MM.1S (cell line): Measurements from ENCODE around the gene LRRTM4.

Source experiments
- DNase-seq: peaks from one replicate; pipeline ENCODE4 v3.0.0-alpha.2; 2015
- H2AFZ ChIP-seq: fragments of 300-600 bp; sonication (generic); 2 replicates; pipeline ENCODE4 v1.6.0; 2016; ENCODE audit warnings: antibody characterized with exemption, low read length
- H3F3A ChIP-seq: fragments of 300-600 bp; sonication (generic); 2 replicates; pipeline ENCODE4 v1.6.1; 2016; ENCODE audit warnings: mild to moderate bottlenecking, antibody characterized with exemption, low read length, moderate library complexity, mixed read lengths; ENCODE audit not compliant: insufficient read depth
- H3K27ac ChIP-seq: fragments of 300-600 bp; sonication (generic); 2 replicates; pipeline ENCODE4 v1.5.1; 2016; ENCODE audit warnings: mild to moderate bottlenecking, low read length
- H3K27me3 ChIP-seq: fragments of 300-600 bp; sonication (generic); replicated peaks from 2 replicates; pipeline ENCODE4 v1.6.0; 2016; ENCODE audit warnings: low read length; ENCODE audit not compliant: insufficient read depth
- H3K36me3 ChIP-seq: fragments of 300-600 bp; sonication (generic); replicated peaks from 2 replicates; pipeline ENCODE4 v1.6.1; 2016; ENCODE audit warnings: mild to moderate bottlenecking, low read length, mixed read lengths; ENCODE audit not compliant: insufficient read depth
- H3K4me1 ChIP-seq: fragments of 300-600 bp; sonication (generic); 2 replicates; pipeline ENCODE4 v1.6.1; 2016; ENCODE audit warnings: low read length, mixed read lengths
- H3K4me2 ChIP-seq: fragments of 300-600 bp; sonication (generic); 2 replicates; pipeline ENCODE4 v1.6.0; 2016; ENCODE audit warnings: low read depth, low read length
- H3K4me3 ChIP-seq: fragments of 300-600 bp; sonication (generic); 2 replicates; pipeline ENCODE4 v1.5.1; 2016; ENCODE audit warnings: low read length, mixed read lengths
- H3K79me2 ChIP-seq: fragments of 300-600 bp; sonication (generic); 2 replicates; pipeline ENCODE4 v1.6.1; 2016; ENCODE audit warnings: mixed run types, low read length, mixed read lengths
- H3K9ac ChIP-seq: fragments of 300-600 bp; sonication (generic); 2 replicates; pipeline ENCODE4 v1.6.1; 2016; ENCODE audit warnings: low read length, mixed read lengths
- H3K9me2 ChIP-seq: fragments of 300-600 bp; sonication (generic); replicated peaks from 2 replicates; pipeline ENCODE4 v1.6.1; 2016; ENCODE audit warnings: mild to moderate bottlenecking, low read length, mixed read lengths; ENCODE audit not compliant: insufficient read depth
- H3K9me3 ChIP-seq: fragments of 300-600 bp; sonication (generic); replicated peaks from 2 replicates; pipeline ENCODE4 v1.6.1; 2016; ENCODE audit warnings: mild to moderate bottlenecking, low read length, mixed read lengths; ENCODE audit not compliant: insufficient read depth
- H4K20me1 ChIP-seq: fragments of 300-600 bp; sonication (generic); 2 replicates; pipeline ENCODE4 v1.6.1; 2016; ENCODE audit warnings: mild to moderate bottlenecking, low read length, moderate library complexity, mixed read lengths; ENCODE audit not compliant: insufficient read depth
- EZH2 ChIP-seq: fragments of 300-600 bp; sonication (generic); optimal IDR thresholded peaks from 2 replicates; pipeline ENCODE3; 2017; ENCODE audit warnings: low read depth, mild to moderate bottlenecking, antibody characterized with exemption, low read length, mixed read lengths
- EZH2phosphoT487 ChIP-seq: fragments of 300-600 bp; sonication (generic); IDR thresholded peaks from 2 replicates; pipeline ENCODE4 v1.6.1; 2018; ENCODE audit warnings: antibody characterized with exemption, low read length
- TF ChIP-seq, protein P1 (sequence below): fragments of 300-600 bp; sonication (generic); IDR thresholded peaks from 2 replicates; pipeline ENCODE4 v1.5.1; 2016; ENCODE audit warnings: antibody characterized with exemption, low read length, mixed read lengths

LRRTM4 gene

DNA sequence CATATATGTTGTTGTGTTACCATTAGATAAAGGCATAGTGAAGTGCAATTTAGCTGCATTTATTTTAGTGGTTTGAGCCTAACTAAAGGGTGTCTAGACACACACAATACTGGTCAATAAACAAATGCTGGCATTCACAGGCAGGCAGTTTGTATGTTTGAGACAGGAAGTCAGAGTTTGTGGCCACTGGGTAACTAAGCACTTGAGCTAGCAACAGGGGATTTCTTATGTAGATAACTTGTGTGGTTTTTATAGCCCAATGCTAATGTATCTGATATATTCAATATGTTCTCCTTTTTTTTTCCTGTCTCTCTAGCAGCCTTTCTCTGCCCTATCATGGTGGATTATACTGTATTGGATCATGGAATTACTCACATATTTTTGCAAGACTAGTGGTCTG, 38.1 kb downstream of the LRRTM4 start:
- Histone ChIP-seq H3K9me2 (no peaks in the 10 kb centered on the region), H3K4me1 (no peaks in the 10 kb centered on the region), H3K27me3 (no peaks in the 10 kb centered on the region), H3K27ac (no peak overlapping the region), H2AFZ (no peak overlapping the region), H3K9ac (no peak overlapping the region), H3K9me3 (no peaks in the 10 kb centered on the region), H3K36me3 (no peaks in the 10 kb centered on the region), H3K4me2 (no peak overlapping the region), H3K79me2 (no peaks in the 10 kb centered on the region), H3F3A (no peaks in the 10 kb centered on the region), H4K20me1 (no peaks in the 10 kb centered on the region), H3K4me3 (no peak overlapping the region)
- TF ChIP-seq EZH2phosphoT487 = no peak
- no peak for TF ChIP-seq EZH2
- TF ChIP-seq, protein P1, sequence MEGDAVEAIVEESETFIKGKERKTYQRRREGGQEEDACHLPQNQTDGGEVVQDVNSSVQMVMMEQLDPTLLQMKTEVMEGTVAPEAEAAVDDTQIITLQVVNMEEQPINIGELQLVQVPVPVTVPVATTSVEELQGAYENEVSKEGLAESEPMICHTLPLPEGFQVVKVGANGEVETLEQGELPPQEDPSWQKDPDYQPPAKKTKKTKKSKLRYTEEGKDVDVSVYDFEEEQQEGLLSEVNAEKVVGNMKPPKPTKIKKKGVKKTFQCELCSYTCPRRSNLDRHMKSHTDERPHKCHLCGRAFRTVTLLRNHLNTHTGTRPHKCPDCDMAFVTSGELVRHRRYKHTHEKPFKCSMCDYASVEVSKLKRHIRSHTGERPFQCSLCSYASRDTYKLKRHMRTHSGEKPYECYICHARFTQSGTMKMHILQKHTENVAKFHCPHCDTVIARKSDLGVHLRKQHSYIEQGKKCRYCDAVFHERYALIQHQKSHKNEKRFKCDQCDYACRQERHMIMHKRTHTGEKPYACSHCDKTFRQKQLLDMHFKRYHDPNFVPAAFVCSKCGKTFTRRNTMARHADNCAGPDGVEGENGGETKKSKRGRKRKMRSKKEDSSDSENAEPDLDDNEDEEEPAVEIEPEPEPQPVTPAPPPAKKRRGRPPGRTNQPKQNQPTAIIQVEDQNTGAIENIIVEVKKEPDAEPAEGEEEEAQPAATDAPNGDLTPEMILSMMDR = no peak
- DNase-seq = peak; percentile 18

DNA sequence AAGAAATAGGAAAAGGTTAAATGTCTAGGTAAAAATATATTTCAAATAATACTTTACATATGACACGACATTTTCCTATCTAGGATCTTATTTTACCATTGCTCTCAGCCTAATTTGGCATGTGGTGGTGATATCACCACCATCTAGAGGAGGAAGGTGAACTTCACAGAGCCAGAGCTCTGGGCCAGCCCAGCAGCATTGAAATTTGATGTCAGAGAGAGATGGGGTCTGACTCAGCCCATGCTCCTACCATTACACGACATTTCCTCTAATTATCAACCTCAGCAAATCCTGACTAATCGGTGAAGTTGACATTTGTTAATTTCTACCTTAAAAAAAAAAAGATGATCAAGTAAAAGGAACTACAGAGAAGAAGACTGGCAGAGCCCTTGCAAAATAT, 42.3 kb downstream of the LRRTM4 start:
- H3K27ac ChIP-seq = no peak overlapping the region
- H3K9me3 ChIP-seq = no peaks in the 10 kb centered on the region
- H3K9ac ChIP-seq = no peak overlapping the region
- no peak for DNase-seq
- no peaks in the 10 kb centered on the region for H3K27me3 ChIP-seq
- no peak overlapping the region for H2AFZ ChIP-seq
- H3K4me3 ChIP-seq = no peak overlapping the region
- H3K4me2 ChIP-seq = no peak overlapping the region
- no peaks in the 10 kb centered on the region for H3K79me2 ChIP-seq
- H3K36me3 ChIP-seq = no peaks in the 10 kb centered on the region
- H4K20me1 ChIP-seq = no peaks in the 10 kb centered on the region
- H3F3A ChIP-seq = no peaks in the 10 kb centered on the region
- H3K9me2 ChIP-seq = no peaks in the 10 kb centered on the region
- H3K4me1 ChIP-seq = no peaks in the 10 kb centered on the region
- no peak for TF ChIP-seq EZH2phosphoT487
- TF ChIP-seq, protein P1 = no peak
- TF ChIP-seq EZH2 = no peak

DNA sequence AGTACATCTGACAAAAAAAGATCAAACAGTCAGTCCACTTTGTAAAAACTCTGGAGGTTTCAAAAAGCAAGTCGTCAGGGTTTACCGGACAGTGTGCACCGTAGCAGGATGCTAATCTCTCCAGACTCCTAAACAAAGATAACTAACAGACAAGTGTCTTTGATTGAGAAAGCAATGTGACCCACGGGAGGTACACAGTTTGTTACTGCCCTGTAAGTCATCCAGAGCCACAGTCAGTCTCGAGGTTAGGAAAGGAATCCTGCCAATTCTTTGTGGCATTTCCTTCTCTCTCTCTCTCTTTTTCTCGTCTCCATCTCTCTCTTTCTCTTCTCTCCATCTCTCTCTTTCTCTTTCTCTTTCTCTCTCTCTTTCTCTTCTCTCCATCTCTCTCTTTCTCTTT, 42.8 kb downstream of the LRRTM4 start:
- H3K4me1 ChIP-seq = no peaks in the 10 kb centered on the region
- H3K9me3 ChIP-seq = no peaks in the 10 kb centered on the region
- H3K27me3 ChIP-seq = no peaks in the 10 kb centered on the region
- TF ChIP-seq EZH2 (no peak), EZH2phosphoT487 (no peak)
- TF ChIP-seq, protein P1 = no peak
- H4K20me1 ChIP-seq = no peaks in the 10 kb centered on the region
- no peak overlapping the region for H3K9ac ChIP-seq
- no peak overlapping the region for H3K27ac ChIP-seq
- no peaks in the 10 kb centered on the region for H3K36me3 ChIP-seq
- no peak overlapping the region for H2AFZ ChIP-seq
- H3K9me2 ChIP-seq = no peaks in the 10 kb centered on the region
- H3F3A ChIP-seq = no peaks in the 10 kb centered on the region
- H3K4me3 ChIP-seq = no peak overlapping the region
- H3K4me2 ChIP-seq = no peak overlapping the region
- DNase-seq = no peak
- no peaks in the 10 kb centered on the region for H3K79me2 ChIP-seq
